ENCODE results near the gene PARP1. TPM values are rescaled to one million over a fixed set of nuclear protein-coding genes. Genes with fewer than 3 reads are reported as not detected.

Gene PARP1
- total RNA-seq, 1 experiment from 2014 or later, result 376 TPM

DNA sequence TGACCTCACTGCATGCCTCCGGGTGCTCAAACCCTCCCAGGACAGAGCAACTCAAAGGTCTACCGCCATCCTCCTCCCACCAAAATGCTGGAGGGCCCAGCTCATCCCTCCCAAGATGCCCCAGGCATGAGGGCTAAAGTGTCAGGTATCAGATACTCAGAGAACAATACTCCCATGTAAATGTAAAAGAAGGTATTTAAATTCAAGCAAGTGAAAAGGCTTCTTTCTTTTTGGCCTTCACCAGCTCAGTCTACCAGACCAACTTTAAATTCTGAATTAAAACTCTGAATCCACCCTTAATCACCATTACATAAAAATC, 3.0 kb downstream of the PARP1 start (continued):
- TF ChIP-seq, protein P1, sequence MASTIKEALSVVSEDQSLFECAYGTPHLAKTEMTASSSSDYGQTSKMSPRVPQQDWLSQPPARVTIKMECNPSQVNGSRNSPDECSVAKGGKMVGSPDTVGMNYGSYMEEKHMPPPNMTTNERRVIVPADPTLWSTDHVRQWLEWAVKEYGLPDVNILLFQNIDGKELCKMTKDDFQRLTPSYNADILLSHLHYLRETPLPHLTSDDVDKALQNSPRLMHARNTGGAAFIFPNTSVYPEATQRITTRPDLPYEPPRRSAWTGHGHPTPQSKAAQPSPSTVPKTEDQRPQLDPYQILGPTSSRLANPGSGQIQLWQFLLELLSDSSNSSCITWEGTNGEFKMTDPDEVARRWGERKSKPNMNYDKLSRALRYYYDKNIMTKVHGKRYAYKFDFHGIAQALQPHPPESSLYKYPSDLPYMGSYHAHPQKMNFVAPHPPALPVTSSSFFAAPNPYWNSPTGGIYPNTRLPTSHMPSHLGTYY (CRISPR knock-in tag; IDR thresholded peaks at IDR 0.05), result peak; percentile 73; the same call in 1 of the 2 replicates
- TF ChIP-seq FOXP4 (CRISPR knock-in tag; IDR thresholded peaks at IDR 0.05) (no peak), ZNF396 (CRISPR knock-in tag; IDR thresholded peaks at IDR 0.05; ENCODE audit: borderline replicate concordance) (peak; percentile 20; the same call in 1 of the 2 replicates), MAX (CRISPR knock-in tag; IDR thresholded peaks at IDR 0.05) (peak; percentile 63; the same call in 1 of the 2 replicates)
- TF ChIP-seq, protein P2, sequence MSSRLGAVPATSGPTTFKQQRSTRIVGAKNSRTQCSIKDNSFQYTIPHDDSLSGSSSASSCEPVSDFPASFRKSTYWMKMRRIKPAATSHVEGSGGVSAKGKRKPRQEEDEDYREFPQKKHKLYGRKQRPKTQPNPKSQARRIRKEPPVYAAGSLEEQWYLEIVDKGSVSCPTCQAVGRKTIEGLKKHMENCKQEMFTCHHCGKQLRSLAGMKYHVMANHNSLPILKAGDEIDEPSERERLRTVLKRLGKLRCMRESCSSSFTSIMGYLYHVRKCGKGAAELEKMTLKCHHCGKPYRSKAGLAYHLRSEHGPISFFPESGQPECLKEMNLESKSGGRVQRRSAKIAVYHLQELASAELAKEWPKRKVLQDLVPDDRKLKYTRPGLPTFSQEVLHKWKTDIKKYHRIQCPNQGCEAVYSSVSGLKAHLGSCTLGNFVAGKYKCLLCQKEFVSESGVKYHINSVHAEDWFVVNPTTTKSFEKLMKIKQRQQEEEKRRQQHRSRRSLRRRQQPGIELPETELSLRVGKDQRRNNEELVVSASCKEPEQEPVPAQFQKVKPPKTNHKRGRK (CRISPR knock-in tag; IDR thresholded peaks at IDR 0.05; ENCODE audit: borderline replicate concordance), result no peak

DNA sequence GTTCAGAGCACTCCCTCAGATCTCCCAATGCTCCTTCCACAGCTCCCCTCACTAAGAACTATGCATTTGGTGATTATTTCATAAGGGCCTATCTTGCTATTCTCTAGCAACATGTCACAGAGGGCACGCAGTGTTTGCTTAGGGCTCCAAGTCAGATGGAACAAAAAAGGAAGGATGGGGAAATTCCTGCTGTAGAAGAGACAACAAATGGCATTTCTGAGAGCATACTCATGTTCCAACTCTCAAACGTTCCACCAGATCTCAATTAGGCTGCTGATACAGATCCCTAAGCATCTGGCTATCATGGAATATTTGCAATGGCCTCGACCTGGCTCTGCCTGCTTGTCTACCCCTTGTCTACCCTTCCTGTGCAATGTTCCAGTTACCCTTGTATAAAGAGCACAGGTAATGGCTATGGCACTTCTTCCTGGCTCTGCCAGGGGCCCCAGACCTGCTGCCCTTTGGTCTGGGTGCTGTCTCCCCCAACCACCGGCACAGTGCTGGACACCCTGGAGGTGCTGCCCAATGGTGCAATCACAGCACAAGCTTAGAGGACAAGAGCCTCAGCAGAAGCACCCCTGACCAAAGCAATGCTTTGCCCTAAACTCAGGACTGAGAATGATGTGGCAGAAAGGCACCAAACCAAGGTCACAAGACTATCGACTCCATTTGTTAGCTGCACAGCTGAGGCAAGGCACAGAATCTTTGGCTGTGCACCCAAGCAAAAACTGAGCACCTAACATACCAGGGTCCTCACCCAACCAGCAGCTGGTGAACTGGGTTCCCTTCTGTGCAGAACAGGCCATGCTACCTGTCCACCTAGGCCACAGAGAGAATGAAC, 3.6 kb downstream of the PARP1 start:
- H3K27me3 Mint-ChIP-seq (ENCODE audit: low read depth), result no peaks in the 10 kb centered on the region
- DNase-seq (ENCODE audit: low spot score) (no peak), ATAC-seq (no peak)
- ChIA-PET CTCF (interaction anchor here (0.8 to 3.3 kb wide), 22 partner anchors 14 to 493 kb away, joined by 3 to 27 read pairs (median 5); partner anchors contain the start of genes LIN9, MIXL1 and STUM), POLR2A (interaction anchor here (0.6 to 1.3 kb wide), 5 partner anchors 85 to 751 kb away, joined by 3 to 5 read pairs (median 3); partner anchors contain the start of gene ENAH)
- H3K4me3 Mint-ChIP-seq, result peak overlapping the region; percentile 99
- H3K27ac Mint-ChIP-seq, result peak overlapping the region; percentile 99
- peaks cover 64% of the 10 kb centered on the region for H3K4me1 Mint-ChIP-seq
- TF ChIP-seq, protein P3, sequence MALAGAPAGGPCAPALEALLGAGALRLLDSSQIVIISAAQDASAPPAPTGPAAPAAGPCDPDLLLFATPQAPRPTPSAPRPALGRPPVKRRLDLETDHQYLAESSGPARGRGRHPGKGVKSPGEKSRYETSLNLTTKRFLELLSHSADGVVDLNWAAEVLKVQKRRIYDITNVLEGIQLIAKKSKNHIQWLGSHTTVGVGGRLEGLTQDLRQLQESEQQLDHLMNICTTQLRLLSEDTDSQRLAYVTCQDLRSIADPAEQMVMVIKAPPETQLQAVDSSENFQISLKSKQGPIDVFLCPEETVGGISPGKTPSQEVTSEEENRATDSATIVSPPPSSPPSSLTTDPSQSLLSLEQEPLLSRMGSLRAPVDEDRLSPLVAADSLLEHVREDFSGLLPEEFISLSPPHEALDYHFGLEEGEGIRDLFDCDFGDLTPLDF (CRISPR knock-in tag; IDR thresholded peaks at IDR 0.05), result no peak
- no peak for TF ChIP-seq ZNF317 (CRISPR knock-in tag; IDR thresholded peaks at IDR 0.05; ENCODE audit: borderline replicate concordance, low read depth)
- TF ChIP-seq, protein P4, sequence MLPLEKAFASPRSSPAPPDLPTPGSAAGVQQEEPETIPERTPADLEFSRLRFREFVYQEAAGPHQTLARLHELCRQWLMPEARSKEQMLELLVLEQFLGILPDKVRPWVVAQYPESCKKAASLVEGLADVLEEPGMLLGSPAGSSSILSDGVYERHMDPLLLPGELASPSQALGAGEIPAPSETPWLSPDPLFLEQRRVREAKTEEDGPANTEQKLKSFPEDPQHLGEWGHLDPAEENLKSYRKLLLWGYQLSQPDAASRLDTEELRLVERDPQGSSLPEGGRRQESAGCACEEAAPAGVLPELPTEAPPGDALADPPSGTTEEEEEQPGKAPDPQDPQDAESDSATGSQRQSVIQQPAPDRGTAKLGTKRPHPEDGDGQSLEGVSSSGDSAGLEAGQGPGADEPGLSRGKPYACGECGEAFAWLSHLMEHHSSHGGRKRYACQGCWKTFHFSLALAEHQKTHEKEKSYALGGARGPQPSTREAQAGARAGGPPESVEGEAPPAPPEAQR (CRISPR knock-in tag; IDR thresholded peaks at IDR 0.05), result no peak
- no peak for TF ChIP-seq PRRX2 (CRISPR knock-in tag; IDR thresholded peaks at IDR 0.05)
- TF ChIP-seq E2F5 (CRISPR knock-in tag; IDR thresholded peaks at IDR 0.05), result 0 out of 2 replicates have a peak, but pooled peaks have one; percentile 22
- TF ChIP-seq, protein P5, sequence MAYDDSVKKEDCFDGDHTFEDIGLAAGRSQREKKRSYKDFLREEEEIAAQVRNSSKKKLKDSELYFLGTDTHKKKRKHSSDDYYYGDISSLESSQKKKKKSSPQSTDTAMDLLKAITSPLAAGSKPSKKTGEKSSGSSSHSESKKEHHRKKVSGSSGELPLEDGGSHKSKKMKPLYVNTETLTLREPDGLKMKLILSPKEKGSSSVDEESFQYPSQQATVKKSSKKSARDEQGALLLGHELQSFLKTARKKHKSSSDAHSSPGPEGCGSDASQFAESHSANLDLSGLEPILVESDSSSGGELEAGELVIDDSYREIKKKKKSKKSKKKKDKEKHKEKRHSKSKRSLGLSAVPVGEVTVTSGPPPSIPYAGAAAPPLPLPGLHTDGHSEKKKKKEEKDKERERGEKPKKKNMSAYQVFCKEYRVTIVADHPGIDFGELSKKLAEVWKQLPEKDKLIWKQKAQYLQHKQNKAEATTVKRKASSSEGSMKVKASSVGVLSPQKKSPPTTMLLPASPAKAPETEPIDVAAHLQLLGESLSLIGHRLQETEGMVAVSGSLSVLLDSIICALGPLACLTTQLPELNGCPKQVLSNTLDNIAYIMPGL (CRISPR knock-in tag; IDR thresholded peaks at IDR 0.05), result 0 out of 2 replicates have a peak, but pooled peaks have one; percentile 40
- TF ChIP-seq, protein P6, sequence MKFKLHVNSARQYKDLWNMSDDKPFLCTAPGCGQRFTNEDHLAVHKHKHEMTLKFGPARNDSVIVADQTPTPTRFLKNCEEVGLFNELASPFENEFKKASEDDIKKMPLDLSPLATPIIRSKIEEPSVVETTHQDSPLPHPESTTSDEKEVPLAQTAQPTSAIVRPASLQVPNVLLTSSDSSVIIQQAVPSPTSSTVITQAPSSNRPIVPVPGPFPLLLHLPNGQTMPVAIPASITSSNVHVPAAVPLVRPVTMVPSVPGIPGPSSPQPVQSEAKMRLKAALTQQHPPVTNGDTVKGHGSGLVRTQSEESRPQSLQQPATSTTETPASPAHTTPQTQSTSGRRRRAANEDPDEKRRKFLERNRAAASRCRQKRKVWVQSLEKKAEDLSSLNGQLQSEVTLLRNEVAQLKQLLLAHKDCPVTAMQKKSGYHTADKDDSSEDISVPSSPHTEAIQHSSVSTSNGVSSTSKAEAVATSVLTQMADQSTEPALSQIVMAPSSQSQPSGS (CRISPR knock-in tag; IDR thresholded peaks at IDR 0.05; ENCODE audit: borderline replicate concordance, low read depth), result no peak
- no peak for TF ChIP-seq ZNF219 (CRISPR knock-in tag; IDR thresholded peaks at IDR 0.05; ENCODE audit: borderline replicate concordance)
- no peak for TF ChIP-seq FOXP4 (CRISPR knock-in tag; IDR thresholded peaks at IDR 0.05)
- 0 out of 2 replicates have a peak, but pooled peaks have one; percentile 27 for TF ChIP-seq FOXP1 (CRISPR knock-in tag; IDR thresholded peaks at IDR 0.05; ENCODE audit: borderline replicate concordance)
- H3K36me3 Mint-ChIP-seq, result peaks cover 35% of the 10 kb centered on the region
- no peaks in the 10 kb centered on the region for H3K9me3 Mint-ChIP-seq

All from WTC11 (cell line).